HepG2 (cell line): Measurements from ENCODE around the gene AFF1. TPM values are rescaled to one million over a fixed set of nuclear protein-coding genes. Genes with fewer than 3 reads are reported as not detected.

ENCODE experiments used
- ATAC-seq: fragments of 200-7000 bp; cut with Tn5 transposase; 3 replicates; pipeline ENCODE4 v1.9.1; 2020; ENCODE audit warnings: mild to moderate bottlenecking, moderate library complexity
- BruUV-seq: library from RNA; stranded (reverse); fragments of 400-500 nt; replicated peaks from 2 replicates; lab custom pipeline; 2021; lab: Mats Ljungman, UMichigan
- CTCF ChIA-PET: fragments of 300-600 bp; formaldehyde crosslinking; extraction: SDS; loops from one replicate; lab custom pipeline; 2021; ENCODE audit warnings: low total read pairs, inconsistent platforms, low intra/inter-chr PET ratio; lab: Yijun Ruan, JAX
- POLR2A ChIA-PET: fragments of 350-600 bp; sonication (Branson Sonifier 250); formaldehyde crosslinking; loops from one replicate; lab custom pipeline; 2020; ENCODE audit warnings: antibody characterized with exemption, inconsistent platforms; lab: Yijun Ruan, JAX
- DNase-seq: peaks from one replicate; pipeline ENCODE4 v3.0.0-alpha.2; 2015; ENCODE audit warnings: low spot score
- FAIRE-seq: peaks from 3 replicates; lab custom pipeline; 2011; peaks lifted over from hg19 to GRCh38; lab: Jason Lieb, UNC
- H2AFZ ChIP-seq: one replicate; pipeline ENCODE4 v1.6.1; 2011; ENCODE audit warnings: low read length, inconsistent platforms
- H3K27ac ChIP-seq: fragments of 300-600 bp; 3 replicates; pipeline ENCODE4 v1.8.0; 2011; ENCODE audit warnings: mixed run types, mild to moderate bottlenecking, mixed read lengths, low read length, inconsistent platforms; ENCODE audit not compliant: insufficient read depth; ENCODE audit errors: extremely low read length
- H3K27me3 ChIP-seq, 2 experiments: fragments of 200-600 bp in 1 of 2; 2 replicates in 1 of 2; 3 replicates in 1 of 2; pipeline versions ENCODE4 v1.6.0 to v1.8.0; 2011; ENCODE audit warnings: low read length in 2 of 2, mild to moderate bottlenecking in 2 of 2, moderate library complexity in 2 of 2, inconsistent platforms in 1 of 2; ENCODE audit not compliant: insufficient read depth in 2 of 2, control insufficient read depth in 1 of 2
- H3K36me3 ChIP-seq, 2 experiments: fragments of 200-600 bp in 1 of 2; replicated peaks in 1 of 2; 2 replicates in 1 of 2; 3 replicates in 1 of 2; pipeline versions ENCODE4 v1.5.1 to v1.8.0; 2011; ENCODE audit warnings: low read length in 2 of 2, inconsistent platforms in 1 of 2; ENCODE audit not compliant: insufficient read depth in 2 of 2, control insufficient read depth in 1 of 2
- H3K4me1 ChIP-seq: 2 replicates; pipeline ENCODE4 v1.5.1; 2012; ENCODE audit warnings: low read length, inconsistent platforms; ENCODE audit not compliant: insufficient read depth
- H3K4me2 ChIP-seq: 2 replicates; pipeline ENCODE4 v1.6.0; 2011; ENCODE audit warnings: low read depth, low read length, inconsistent platforms
- H3K4me3 ChIP-seq, 3 experiments: fragments of 200-600 bp in 1 of 3; sonication (generic), shearing (Covaris generic) in 1 of 3; replicated peaks in 1 of 3; 2 replicates each; pipeline ENCODE4 v1.5.1; 2011 to 2016; ENCODE audit warnings: low read length in 3 of 3, inconsistent platforms in 2 of 3, low read depth in 2 of 3, mild to moderate bottlenecking in 2 of 3, control low read depth in 1 of 3, mixed read lengths in 1 of 3; ENCODE audit not compliant: insufficient read depth in 1 of 3
- H3K79me2 ChIP-seq: one replicate; pipeline ENCODE4 v1.6.1; 2011; ENCODE audit warnings: low read length, inconsistent platforms; ENCODE audit not compliant: insufficient read depth
- H3K9ac ChIP-seq: 2 replicates; pipeline ENCODE4 v1.6.0; 2011; ENCODE audit warnings: mild to moderate bottlenecking, low read depth, low read length, inconsistent platforms; ENCODE audit not compliant: insufficient read depth
- H3K9me3 ChIP-seq: 2 replicates; pipeline ENCODE4 v1.5.1; 2012; ENCODE audit warnings: mild to moderate bottlenecking, low read length
- H4K20me1 ChIP-seq: 2 replicates; pipeline ENCODE4 v1.6.0; 2011; ENCODE audit warnings: inconsistent platforms, mild to moderate bottlenecking, low read length, moderate library complexity; ENCODE audit not compliant: insufficient read depth
- FOSL2 ChIP-seq: sonication (generic); formaldehyde crosslinking; IDR thresholded peaks from 2 replicates; pipeline ENCODE4 v1.4.0; 2020; ENCODE audit warnings: missing genetic modification reagents
- IKZF4 ChIP-seq: sonication (generic); formaldehyde crosslinking; IDR thresholded peaks from 2 replicates; pipeline ENCODE4 v1.5.1; 2020; ENCODE audit warnings: borderline replicate concordance, mild to moderate bottlenecking, low read depth, missing genetic modification reagents; ENCODE audit errors: not compliant biosample characterization
- MXI1 ChIP-seq: IDR thresholded peaks from 3 replicates; pipeline ENCODE4 v1.6.1; 2012; ENCODE audit warnings: low read depth, low read length, inconsistent platforms, borderline replicate concordance
- MZF1 ChIP-seq: sonication (generic); formaldehyde crosslinking; IDR thresholded peaks from 2 replicates; pipeline ENCODE4 v1.8.1; 2023; ENCODE audit warnings: mild to moderate bottlenecking, missing genetic modification reagents, borderline replicate concordance
- NR2F6 ChIP-seq, 2 experiments: IDR thresholded peaks; 2 replicates each; pipeline ENCODE4 v1.6.1; 2016; ENCODE audit warnings: antibody characterized with exemption in 1 of 2, mild to moderate bottlenecking in 1 of 2
- ZFP90 ChIP-seq: sonication (generic); formaldehyde crosslinking; IDR thresholded peaks from 2 replicates; pipeline ENCODE4 v1.8.0; 2022; ENCODE audit warnings: missing genetic modification reagents, mild to moderate bottlenecking, inconsistent platforms, borderline replicate concordance
- ZNF235 ChIP-seq: sonication (generic); formaldehyde crosslinking; IDR thresholded peaks from 2 replicates; pipeline ENCODE4 v1.8.1; 2023; ENCODE audit warnings: mild to moderate bottlenecking, missing genetic modification reagents, borderline replicate concordance
- ZNF317 ChIP-seq: sonication (generic); formaldehyde crosslinking; IDR thresholded peaks from 2 replicates; pipeline ENCODE4 v1.5.0; 2020; ENCODE audit warnings: mild to moderate bottlenecking, missing genetic modification reagents
- ZNF552 ChIP-seq: sonication (generic); formaldehyde crosslinking; IDR thresholded peaks from 2 replicates; pipeline ENCODE4 v1.9.0; 2022; ENCODE audit warnings: missing genetic modification reagents, mild to moderate bottlenecking, borderline replicate concordance
- WGBS: methylation state at CpG from one replicate; pipeline ENCODE4 v1.1.6; 2017; ENCODE audit warnings: low lambda C conversion rate; 5-methylcytosine and 5-hydroxymethylcytosine counted together
- in situ Hi-C: cut with HindIII; loops from 2 replicates; pipeline ENCODE4 v1.10.0; 2017; ENCODE audit warnings: low pct_unique_long_range_greater_than_20kb; ENCODE audit not compliant: extremely low pct_ligation_motif_present
- intact Hi-C: fragments of 100-400 bp; cut with micrococcal nuclease; formaldehyde crosslinking; loops from one replicate; pipeline ENCODE4 v1.10.0; 2022; ENCODE audit not compliant: unreplicated experiment
- polyA plus RNA-seq, 8 experiments: library from polyadenylated mRNA; depleted of rRNA in 3 of 8; stranded (reverse) in 7 of 8; unstranded in 1 of 8; fragments of >200 nt; fragmentation: Illumina TruSeq in 4 of 8; extraction: Trizol in 4 of 8; gene quantifications; 2 replicates each; pipeline versions ENCODE4 v1.2.1 to v1.2.3, GENCODE V29; 2011 to 2016; ENCODE audit warnings: low read depth in 4 of 8, missing spikeins in 1 of 8, mixed read lengths in 1 of 8; ENCODE audit not compliant: insufficient read depth in 1 of 8
- total RNA-seq, 5 experiments: library from RNA; depleted of rRNA; stranded (reverse); fragments of >200 nt; fragmentation: Illumina TruSeq; extraction: Trizol; gene quantifications; 2 replicates each; pipeline ENCODE4 v1.2.3, GENCODE V29; 2016; ENCODE audit warnings: low read depth in 1 of 5
- TF ChIP-seq, protein P1 (sequence below): sonication (generic); formaldehyde crosslinking; IDR thresholded peaks from 2 replicates; pipeline ENCODE4 v1.8.1; 2022; ENCODE audit warnings: mild to moderate bottlenecking, missing genetic modification reagents
- TF ChIP-seq, protein P2 (sequence below): IDR thresholded peaks from 2 replicates; pipeline ENCODE4 v1.6.1; 2016; ENCODE audit warnings: missing genetic modification reagents, missing compliant biosample characterization

The AFF1 gene
- total and polyA plus RNA-seq, 2 of the 13 experiments (the other 11 are each of a cell fraction or from before 2014, with no cell fraction given), result 15.5 to 15.9 TPM

DNA sequence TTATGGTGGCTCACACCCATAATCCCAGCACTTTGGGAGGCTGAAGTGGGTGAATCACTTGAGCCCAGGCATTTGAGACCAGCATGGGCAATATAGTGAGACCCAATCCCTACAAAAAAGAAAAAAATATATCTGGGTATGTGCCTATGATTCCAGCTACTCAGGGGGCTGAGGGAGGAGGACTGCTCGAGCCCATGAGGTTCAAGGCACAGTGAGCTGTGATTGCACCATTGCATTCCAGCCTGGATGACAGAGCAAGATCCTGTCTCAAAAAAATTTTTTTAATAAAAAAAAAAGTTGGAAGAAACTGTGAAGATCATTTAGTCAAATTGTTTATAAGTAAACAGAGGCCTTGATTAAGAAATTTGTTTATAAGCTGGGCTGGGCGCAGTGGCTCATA, 246.0 kb downstream of the AFF1 start:
- no peak for FAIRE-seq
- no TSS peak for BruUV-seq
- intact Hi-C loops, result no loop called here
- POLR2A ChIA-PET, result no interaction called here
- Histone ChIP-seq H4K20me1 (no peaks in the 10 kb centered on the region), H3K4me2 (no peak overlapping the region), H3K27me3 (no peaks in the 10 kb centered on the region), H2AFZ (no peak overlapping the region), H3K36me3 (no peaks in the 10 kb centered on the region), H3K27ac (no peak overlapping the region), H3K9me3 (no peaks in the 10 kb centered on the region), H3K4me1 (no peaks in the 10 kb centered on the region), H3K4me3 (no peak overlapping the region), H3K79me2 (no peaks in the 10 kb centered on the region), H3K9ac (no peak overlapping the region)
- 97% methylated on average over 2 of the region's 2 CpGs for WGBS
- TF ChIP-seq, protein P1, sequence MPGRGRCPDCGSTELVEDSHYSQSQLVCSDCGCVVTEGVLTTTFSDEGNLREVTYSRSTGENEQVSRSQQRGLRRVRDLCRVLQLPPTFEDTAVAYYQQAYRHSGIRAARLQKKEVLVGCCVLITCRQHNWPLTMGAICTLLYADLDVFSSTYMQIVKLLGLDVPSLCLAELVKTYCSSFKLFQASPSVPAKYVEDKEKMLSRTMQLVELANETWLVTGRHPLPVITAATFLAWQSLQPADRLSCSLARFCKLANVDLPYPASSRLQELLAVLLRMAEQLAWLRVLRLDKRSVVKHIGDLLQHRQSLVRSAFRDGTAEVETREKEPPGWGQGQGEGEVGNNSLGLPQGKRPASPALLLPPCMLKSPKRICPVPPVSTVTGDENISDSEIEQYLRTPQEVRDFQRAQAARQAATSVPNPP (CRISPR knock-in tag), result no peak
- TF ChIP-seq MXI1 (no peak), MZF1 (CRISPR knock-in tag) (no peak), ZNF317 (CRISPR knock-in tag) (no peak), FOSL2 (CRISPR knock-in tag) (no peak), IKZF4 (CRISPR knock-in tag) (no peak), ZNF552 (CRISPR knock-in tag) (no peak), NR2F6 (IDR thresholded peaks at IDR 0.05) (no peak), NR2F6 (CRISPR knock-in tag; IDR thresholded peaks at IDR 0.05) (no peak), ZFP90 (CRISPR knock-in tag) (no peak), ZNF235 (no peak)
- TF ChIP-seq, protein P2, sequence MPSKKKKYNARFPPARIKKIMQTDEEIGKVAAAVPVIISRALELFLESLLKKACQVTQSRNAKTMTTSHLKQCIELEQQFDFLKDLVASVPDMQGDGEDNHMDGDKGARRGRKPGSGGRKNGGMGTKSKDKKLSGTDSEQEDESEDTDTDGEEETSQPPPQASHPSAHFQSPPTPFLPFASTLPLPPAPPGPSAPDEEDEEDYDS (CRISPR knock-in tag), result no peak
- CTCF ChIA-PET, result no interaction called here
- ATAC-seq, result no peak
- no peak for DNase-seq
- in situ Hi-C loops, result no loop called here
